Measurements from ENCODE around the gene TENM4.

DNA sequence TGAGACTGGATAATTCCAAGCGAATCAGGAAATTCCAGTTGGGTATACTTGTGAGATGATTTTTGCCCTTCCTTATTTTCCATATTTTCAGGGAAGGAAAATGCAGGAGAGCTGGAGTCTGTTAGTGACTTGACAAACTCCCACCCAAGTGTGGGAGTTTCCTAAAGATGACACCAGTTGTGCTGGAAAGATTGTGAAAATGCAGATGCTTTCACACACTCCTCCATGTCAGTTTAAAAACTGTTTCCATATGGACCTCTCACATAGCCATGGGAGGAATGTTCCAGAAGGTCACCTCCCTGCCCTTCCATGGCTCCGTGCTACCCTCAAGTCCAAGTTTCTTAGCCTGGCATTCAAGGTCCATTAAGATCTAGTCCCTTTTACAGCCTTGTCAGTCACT is 515.4 kb downstream of the TENM4 start:
- TF ChIP-seq MXI1 (conservative IDR thresholded peaks at IDR 0.05; ENCODE audit: poor library complexity, severe bottlenecking): no peak
- TF ChIP-seq, protein P1, sequence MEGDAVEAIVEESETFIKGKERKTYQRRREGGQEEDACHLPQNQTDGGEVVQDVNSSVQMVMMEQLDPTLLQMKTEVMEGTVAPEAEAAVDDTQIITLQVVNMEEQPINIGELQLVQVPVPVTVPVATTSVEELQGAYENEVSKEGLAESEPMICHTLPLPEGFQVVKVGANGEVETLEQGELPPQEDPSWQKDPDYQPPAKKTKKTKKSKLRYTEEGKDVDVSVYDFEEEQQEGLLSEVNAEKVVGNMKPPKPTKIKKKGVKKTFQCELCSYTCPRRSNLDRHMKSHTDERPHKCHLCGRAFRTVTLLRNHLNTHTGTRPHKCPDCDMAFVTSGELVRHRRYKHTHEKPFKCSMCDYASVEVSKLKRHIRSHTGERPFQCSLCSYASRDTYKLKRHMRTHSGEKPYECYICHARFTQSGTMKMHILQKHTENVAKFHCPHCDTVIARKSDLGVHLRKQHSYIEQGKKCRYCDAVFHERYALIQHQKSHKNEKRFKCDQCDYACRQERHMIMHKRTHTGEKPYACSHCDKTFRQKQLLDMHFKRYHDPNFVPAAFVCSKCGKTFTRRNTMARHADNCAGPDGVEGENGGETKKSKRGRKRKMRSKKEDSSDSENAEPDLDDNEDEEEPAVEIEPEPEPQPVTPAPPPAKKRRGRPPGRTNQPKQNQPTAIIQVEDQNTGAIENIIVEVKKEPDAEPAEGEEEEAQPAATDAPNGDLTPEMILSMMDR (IDR thresholded peaks at IDR 0.05; ENCODE audit: poor library complexity, severe bottlenecking): no peak
- TF ChIP-seq EP300 (conservative IDR thresholded peaks at IDR 0.05; ENCODE audit: poor library complexity, severe bottlenecking): no peak
- TF ChIP-seq EZH2 (IDR thresholded peaks at IDR 0.05; ENCODE audit: borderline replicate concordance, insufficient read depth, low read length, poor library complexity, severe bottlenecking): no peak
- TF ChIP-seq RAD21 (conservative IDR thresholded peaks at IDR 0.05): no peak
- TF ChIP-seq TAF1 (IDR thresholded peaks at IDR 0.05; ENCODE audit: low read depth): no peak
- no peak for TF ChIP-seq SMC3 (conservative IDR thresholded peaks at IDR 0.05; ENCODE audit: poor library complexity)
- TF ChIP-seq, protein P2, sequence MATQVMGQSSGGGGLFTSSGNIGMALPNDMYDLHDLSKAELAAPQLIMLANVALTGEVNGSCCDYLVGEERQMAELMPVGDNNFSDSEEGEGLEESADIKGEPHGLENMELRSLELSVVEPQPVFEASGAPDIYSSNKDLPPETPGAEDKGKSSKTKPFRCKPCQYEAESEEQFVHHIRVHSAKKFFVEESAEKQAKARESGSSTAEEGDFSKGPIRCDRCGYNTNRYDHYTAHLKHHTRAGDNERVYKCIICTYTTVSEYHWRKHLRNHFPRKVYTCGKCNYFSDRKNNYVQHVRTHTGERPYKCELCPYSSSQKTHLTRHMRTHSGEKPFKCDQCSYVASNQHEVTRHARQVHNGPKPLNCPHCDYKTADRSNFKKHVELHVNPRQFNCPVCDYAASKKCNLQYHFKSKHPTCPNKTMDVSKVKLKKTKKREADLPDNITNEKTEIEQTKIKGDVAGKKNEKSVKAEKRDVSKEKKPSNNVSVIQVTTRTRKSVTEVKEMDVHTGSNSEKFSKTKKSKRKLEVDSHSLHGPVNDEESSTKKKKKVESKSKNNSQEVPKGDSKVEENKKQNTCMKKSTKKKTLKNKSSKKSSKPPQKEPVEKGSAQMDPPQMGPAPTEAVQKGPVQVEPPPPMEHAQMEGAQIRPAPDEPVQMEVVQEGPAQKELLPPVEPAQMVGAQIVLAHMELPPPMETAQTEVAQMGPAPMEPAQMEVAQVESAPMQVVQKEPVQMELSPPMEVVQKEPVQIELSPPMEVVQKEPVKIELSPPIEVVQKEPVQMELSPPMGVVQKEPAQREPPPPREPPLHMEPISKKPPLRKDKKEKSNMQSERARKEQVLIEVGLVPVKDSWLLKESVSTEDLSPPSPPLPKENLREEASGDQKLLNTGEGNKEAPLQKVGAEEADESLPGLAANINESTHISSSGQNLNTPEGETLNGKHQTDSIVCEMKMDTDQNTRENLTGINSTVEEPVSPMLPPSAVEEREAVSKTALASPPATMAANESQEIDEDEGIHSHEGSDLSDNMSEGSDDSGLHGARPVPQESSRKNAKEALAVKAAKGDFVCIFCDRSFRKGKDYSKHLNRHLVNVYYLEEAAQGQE (IDR thresholded peaks at IDR 0.05; ENCODE audit: borderline replicate concordance): no peak
- no peak for TF ChIP-seq POLR2AphosphoS5 (IDR thresholded peaks at IDR 0.05)
